ENCODE measurements around the gene EXPH5. TPM values are rescaled to one million over a fixed set of nuclear protein-coding genes. Genes with fewer than 3 reads are reported as not detected.
A peak's percentile ranks its signal among the peaks of the same experiment; 100 is the strongest.
"Not testable (repeated sequence)": the region's sequence is repeated elsewhere in the genome, so short reads cannot be mapped to it uniquely, and the experiment has no call there.

EXPH5 gene
- total RNA-seq (1 to 10 TPM in 6 of 9 donors, under 1 TPM in 3; 0.14 to 7.4 (median 1.4) TPM), polyA plus RNA-seq (under 1 TPM; 0.16 to 0.40 (median 0.27) TPM)
- long read RNA-seq, donor 1, result 0 reads
- long read RNA-seq, donor 2, result 0 reads
- long read RNA-seq, donor 3, result 0 reads
- long read RNA-seq, donor 4, result 0 reads
- long read RNA-seq, donor 5, result 0 reads
- long read RNA-seq, donor 6, result 0 reads
- long read RNA-seq, donor 7, result 0 reads
- long read RNA-seq, donor 8, result 0 reads
- long read RNA-seq, donor 9, result 0 reads
- long read RNA-seq, donor 10, result 0 reads

- H3K27me3 ChIP-seq, result peaks cover 7% of the 10 kb centered on the region
- H3K9me3 ChIP-seq (replicated peaks in 1 of 3), result no peaks in the 10 kb centered on the region
- WGBS, 4 donors, result 1 to 2% (median 2%) methylated on average over 21 to 37 of the region's 37 CpGs
- peak; percentile 84 to 94 (median 91) for DNase-seq
- H3K4me1 ChIP-seq (replicated peaks in 1 of 2), result peaks cover 0 to 8% of the 10 kb centered on the region in 2 donors
- no peaks in the 10 kb centered on the region for H3K36me3 ChIP-seq (replicated peaks in 1 of 2)
- intact Hi-C loops (cut with DNase I), result no loop called here
- H3K4me3 ChIP-seq, result peak within 1 kb of the TSS; percentile 44 to 78 (median 64)
- TF ChIP-seq CTCF (IDR thresholded peaks at IDR 0.05), result no peak
- peak in 1 of 2 donors; percentile 55 for TF ChIP-seq POLR2A (IDR thresholded peaks at IDR 0.05)
- H3K27ac ChIP-seq, result peak within 1 kb of the TSS in 1 of 5 donors; percentile 7
These were observed at the start of gene EXPH5 for GRCh38 chr11:108593214-108593922. TSS of gene EXPH5 (minus strand) at chr11:108593768. CDS start at chr11:108593536, 232 bp downstream.

GRCh38 chr11:108641752-108642151 is 48.2 kb upstream of the EXPH5 start:
- WGBS, 4 donors, result 50 to 97% (median 88%) methylated on average over 1 of the region's 1 CpG

DNA sequence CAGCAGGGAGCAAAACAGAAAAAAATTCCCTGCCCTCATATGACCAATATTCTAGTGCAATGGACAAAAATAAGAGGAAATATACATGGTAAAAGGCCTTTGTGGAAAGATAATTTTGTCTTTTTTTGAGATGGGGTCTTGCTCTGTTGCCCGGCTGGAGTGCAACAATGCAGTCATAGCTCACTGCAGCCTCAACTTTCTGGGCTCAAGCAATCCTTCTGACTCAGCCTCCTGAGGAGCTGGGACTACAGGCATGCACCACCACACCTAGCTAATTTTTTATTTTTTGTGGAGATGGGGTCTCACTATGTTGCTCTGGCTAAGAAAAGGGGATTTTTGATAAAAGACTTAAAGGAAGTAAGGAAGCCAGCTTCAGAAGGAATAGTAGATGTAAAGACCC is 45.6 kb upstream of the EXPH5 start:
- 94 to 100% (median 100%) methylated on average over 1 of the region's 1 CpG for WGBS, 4 donors
- intact Hi-C loops (cut with DNase I), result no loop called here
- no peaks in the 10 kb centered on the region for H3K4me1 ChIP-seq (replicated peaks in 1 of 2)

More at GRCh38 chr11:108641752-108642151, 48.2 kb upstream of the EXPH5 start:
- H3K9me3 ChIP-seq (replicated peaks in 1 of 3); H3K27me3 ChIP-seq; H3K27ac ChIP-seq; H3K4me3 ChIP-seq; DNase-seq; H3K4me1 ChIP-seq (replicated peaks in 1 of 2); H3K36me3 ChIP-seq (replicated peaks in 1 of 2): not testable (repeated sequence)
- intact Hi-C loops (cut with DNase I), result loop anchor here in 1 of 2 donors (10.0 kb wide), 1 partner anchor 517 kb away; the partner anchor contains the start of gene ACAT1

GRCh38 chr11:108636222-108636621 is 42.7 kb upstream of the EXPH5 start:
- H3K36me3 ChIP-seq (replicated peaks in 1 of 2), result no peaks in the 10 kb centered on the region
- H3K9me3 ChIP-seq (replicated peaks in 1 of 3), result no peaks in the 10 kb centered on the region
- no peaks in the 10 kb centered on the region for H3K27me3 ChIP-seq
- 40 to 48% (median 44%) methylated on average over 2 of the region's 2 CpGs for WGBS, 4 donors
- intact Hi-C loops (cut with DNase I), result no loop called here
- no peaks in the 10 kb centered on the region for H3K4me1 ChIP-seq (replicated peaks in 1 of 2)
- H3K4me3 ChIP-seq, result no peak overlapping the region
- no peak for DNase-seq
- H3K27ac ChIP-seq, result no peak overlapping the region
- no peak for TF ChIP-seq CTCF (IDR thresholded peaks at IDR 0.05)
- TF ChIP-seq POLR2A (IDR thresholded peaks at IDR 0.05), result no peak

More for the DNA sequence above, 45.6 kb upstream of the EXPH5 start:
- TF ChIP-seq CTCF (IDR thresholded peaks at IDR 0.05), result no peak
- no peak for DNase-seq
- Histone ChIP-seq H3K4me3 (no peak overlapping the region), H3K27me3 (no peaks in the 10 kb centered on the region), H3K9me3 (replicated peaks in 1 of 3) (no peaks in the 10 kb centered on the region), H3K27ac (no peak overlapping the region), H3K36me3 (replicated peaks in 1 of 2) (no peaks in the 10 kb centered on the region)
